ENCODE results near the gene SNX33.

Gene SNX33, protein sequence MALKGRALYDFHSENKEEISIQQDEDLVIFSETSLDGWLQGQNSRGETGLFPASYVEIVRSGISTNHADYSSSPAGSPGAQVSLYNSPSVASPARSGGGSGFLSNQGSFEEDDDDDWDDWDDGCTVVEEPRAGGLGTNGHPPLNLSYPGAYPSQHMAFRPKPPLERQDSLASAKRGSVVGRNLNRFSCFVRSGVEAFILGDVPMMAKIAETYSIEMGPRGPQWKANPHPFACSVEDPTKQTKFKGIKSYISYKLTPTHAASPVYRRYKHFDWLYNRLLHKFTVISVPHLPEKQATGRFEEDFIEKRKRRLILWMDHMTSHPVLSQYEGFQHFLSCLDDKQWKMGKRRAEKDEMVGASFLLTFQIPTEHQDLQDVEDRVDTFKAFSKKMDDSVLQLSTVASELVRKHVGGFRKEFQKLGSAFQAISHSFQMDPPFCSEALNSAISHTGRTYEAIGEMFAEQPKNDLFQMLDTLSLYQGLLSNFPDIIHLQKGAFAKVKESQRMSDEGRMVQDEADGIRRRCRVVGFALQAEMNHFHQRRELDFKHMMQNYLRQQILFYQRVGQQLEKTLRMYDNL

DNA sequence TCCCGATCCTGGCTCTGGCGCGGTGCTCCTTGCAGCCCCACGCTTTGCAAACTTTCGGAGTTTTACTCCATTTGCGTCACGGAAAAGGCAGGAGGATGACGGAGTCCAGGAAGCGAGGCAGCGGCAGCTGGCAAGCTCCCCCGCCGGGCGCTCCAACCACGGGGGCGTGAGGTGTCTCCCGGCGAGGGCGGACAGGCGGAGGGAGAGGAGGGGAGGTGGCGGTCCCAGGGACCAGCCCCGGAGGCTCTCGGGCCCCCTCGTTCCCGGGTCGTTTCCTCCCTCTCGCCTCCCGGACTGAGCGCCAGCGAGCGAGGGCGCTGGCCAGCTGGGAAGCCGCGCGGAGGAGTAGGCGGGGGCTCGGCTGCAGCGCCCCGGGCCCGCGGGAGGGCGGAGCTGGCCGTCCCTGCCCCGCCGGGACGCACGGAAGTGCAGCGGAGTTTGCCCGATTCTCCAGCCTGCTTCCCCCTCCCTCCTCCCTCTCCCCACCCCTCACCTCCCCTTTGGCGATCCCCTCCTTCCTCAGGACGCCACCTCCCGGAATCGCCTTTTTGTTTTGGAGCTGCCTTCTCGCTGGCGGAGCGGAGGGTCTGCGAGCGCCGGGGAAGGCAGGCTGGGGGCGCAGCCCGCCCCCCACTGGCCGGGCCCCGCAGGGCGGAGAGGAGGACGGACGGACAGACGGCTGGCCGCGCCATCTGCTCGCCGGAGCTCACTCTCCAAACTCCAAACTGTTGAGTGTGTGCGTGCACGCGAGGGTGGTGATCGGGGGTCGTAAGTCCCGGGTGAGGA is at the start of gene SNX33:
Gene SNX33, plus strand, starts transcription at position 543 of the 786 bp plus-strand sequence. CDS start 1,191 bp downstream, outside the sequence.
- peak; percentile 79 for DNase-seq (ENCODE audit: extremely low spot score)
- CTCF ChIA-PET, result interaction anchor here (0.9 to 3.5 kb wide), 9 partner anchors 9 to 446 kb away, joined by 3 to 16 read pairs (median 4); partner anchors contain the start of genes C15orf39 and MAN2C1
- POLR2A ChIA-PET, result interaction anchor here (0.6 to 0.8 kb wide), 5 partner anchors 22 to 280 kb away, joined by 3 to 9 read pairs (median 4); partner anchors contain the start of genes MAN2C1 and SNUPN
- TF ChIP-seq, protein P1, sequence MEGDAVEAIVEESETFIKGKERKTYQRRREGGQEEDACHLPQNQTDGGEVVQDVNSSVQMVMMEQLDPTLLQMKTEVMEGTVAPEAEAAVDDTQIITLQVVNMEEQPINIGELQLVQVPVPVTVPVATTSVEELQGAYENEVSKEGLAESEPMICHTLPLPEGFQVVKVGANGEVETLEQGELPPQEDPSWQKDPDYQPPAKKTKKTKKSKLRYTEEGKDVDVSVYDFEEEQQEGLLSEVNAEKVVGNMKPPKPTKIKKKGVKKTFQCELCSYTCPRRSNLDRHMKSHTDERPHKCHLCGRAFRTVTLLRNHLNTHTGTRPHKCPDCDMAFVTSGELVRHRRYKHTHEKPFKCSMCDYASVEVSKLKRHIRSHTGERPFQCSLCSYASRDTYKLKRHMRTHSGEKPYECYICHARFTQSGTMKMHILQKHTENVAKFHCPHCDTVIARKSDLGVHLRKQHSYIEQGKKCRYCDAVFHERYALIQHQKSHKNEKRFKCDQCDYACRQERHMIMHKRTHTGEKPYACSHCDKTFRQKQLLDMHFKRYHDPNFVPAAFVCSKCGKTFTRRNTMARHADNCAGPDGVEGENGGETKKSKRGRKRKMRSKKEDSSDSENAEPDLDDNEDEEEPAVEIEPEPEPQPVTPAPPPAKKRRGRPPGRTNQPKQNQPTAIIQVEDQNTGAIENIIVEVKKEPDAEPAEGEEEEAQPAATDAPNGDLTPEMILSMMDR (IDR thresholded peaks at IDR 0.05; ENCODE audit: control extremely low read depth, extremely low read depth, low read depth, missing control alignments), result peak; percentile 45

DNA sequence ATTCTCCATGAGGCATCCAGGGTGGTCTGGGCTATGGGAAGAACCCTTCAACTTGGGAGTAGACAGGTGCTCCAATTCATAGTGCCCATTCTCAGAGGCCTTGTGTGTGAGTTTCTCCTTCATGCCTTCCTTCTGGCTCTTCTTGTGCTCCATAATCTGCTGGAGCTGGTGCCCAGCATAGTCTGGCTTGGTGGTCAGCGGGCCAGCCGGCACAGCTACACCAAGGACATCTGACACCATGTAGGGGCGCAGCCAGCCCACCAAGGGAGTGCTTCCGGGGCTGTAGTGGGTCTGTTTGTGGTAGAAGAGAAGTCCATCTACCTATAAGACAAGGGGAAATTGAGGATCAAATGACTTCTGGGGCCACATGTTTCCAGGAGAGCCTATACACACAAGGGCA is 49.4 kb upstream of the SNX33 start:
- DNase-seq (ENCODE audit: extremely low spot score), result no peak
- POLR2A ChIA-PET, result no interaction called here
- CTCF ChIA-PET, result interaction anchor here (1.1 to 2.8 kb wide), 9 partner anchors 10 to 231 kb away, joined by 3 to 16 read pairs (median 4); no protein-coding TSS in a partner anchor
- TF ChIP-seq, protein P1 (IDR thresholded peaks at IDR 0.05; ENCODE audit: control extremely low read depth, extremely low read depth, low read depth, missing control alignments), result no peak

DNA sequence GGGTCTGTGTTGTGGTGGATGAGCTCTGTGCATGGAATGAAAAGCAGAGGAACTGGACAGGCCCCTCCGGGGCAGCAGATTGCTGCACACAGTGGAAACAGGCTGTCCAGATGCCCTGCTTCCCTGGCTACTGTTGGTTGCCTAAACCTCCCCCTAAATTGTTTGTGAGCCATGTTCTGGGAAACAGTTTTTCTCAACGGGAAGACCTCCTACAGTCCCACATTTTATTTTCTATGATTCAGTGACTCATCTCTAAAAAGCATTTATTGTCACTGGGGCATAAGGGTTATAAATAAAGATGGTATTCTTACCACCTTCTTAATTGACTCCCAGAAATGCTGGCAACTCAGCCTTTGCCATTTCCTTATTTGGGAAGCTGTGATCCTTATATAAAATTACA is 48.3 kb upstream of the SNX33 start:
- CTCF ChIA-PET, result interaction anchor here (1.4 to 2.8 kb wide), 2 partner anchors 9 to 90 kb away, joined by 3 to 16 read pairs; no protein-coding TSS in a partner anchor
- POLR2A ChIA-PET, result no interaction called here
- DNase-seq (ENCODE audit: extremely low spot score), result no peak
- TF ChIP-seq, protein P1 (IDR thresholded peaks at IDR 0.05; ENCODE audit: control extremely low read depth, extremely low read depth, low read depth, missing control alignments), result no peak

DNA sequence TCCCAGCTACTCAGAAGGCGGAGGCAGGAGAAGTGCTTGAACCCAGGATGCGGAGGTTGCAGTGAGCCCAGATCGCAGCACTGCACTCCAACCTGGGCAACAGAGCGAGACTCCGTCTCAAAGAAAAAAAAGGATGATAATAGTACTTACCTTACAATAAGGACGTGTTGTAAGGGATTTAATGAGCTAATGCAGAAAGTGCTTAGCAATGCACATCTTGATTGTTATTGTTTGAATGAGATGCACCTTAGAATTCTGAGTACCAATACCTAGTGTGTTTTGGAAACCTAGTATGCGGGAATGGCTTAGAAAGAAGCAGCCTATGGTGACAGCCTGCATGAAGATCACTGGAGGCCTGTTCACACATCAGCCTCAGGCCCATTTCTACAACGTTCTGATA is 41.7 kb upstream of the SNX33 start:
- ChIA-PET CTCF (interaction anchor here (1.3 kb wide), 1 partner anchor 208 kb away, joined by 3 read pairs; no protein-coding TSS in a partner anchor), POLR2A (no interaction called here)

DNA sequence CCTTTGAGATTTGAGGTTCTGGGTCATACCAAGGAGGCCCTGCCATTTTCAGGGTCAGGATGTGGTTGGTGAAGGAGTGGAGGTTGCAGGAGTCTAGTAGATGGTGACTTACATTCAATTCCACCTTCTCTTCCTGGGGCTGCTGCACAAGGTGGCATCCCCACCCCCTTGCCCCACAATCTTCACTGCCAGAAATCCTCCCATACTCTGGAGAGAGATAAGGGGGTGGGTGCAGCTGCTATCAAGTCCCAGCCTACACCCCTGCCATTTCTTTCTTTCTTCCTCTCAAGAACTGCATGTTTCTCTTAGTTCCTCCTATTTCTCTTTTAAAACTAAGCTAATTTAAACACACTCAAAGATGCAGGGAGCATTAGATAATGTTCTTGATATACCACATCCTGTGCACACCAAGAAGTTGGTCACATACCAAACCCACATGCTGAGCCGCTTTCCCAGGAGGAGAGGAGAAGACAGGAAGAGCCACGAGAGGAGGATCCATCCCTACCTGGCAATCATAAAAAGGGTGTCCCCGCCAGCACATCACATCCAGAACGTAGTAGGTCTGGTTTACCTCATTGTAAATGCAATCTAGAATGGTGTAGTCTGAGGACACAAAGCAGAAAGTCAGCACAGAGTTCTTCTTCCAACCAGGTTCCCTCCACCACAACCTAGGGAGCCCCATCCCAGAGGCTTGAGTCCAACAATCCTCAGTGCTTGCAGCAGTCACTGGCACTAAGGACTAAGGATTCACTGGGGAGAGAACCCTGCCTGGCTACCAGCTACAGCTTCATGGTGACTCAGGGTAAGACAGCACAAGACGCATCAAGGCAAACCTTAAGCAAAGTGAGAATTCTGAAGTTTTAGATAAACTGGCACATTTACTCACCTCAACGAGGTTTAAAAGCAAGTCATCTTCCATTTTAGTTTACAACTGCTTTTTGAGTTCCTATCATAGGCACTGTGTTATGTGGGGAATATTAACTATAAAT is 40.7 kb upstream of the SNX33 start:
- no peak for DNase-seq (ENCODE audit: extremely low spot score)
- ChIA-PET CTCF (interaction anchor here (2.7 kb wide), 1 partner anchor 9 kb away, joined by 16 read pairs; no protein-coding TSS in a partner anchor), POLR2A (interaction anchor here (0.5 kb wide), 1 partner anchor 89 kb away, joined by 3 read pairs; no protein-coding TSS in a partner anchor)
- TF ChIP-seq, protein P1 (IDR thresholded peaks at IDR 0.05; ENCODE audit: control extremely low read depth, extremely low read depth, low read depth, missing control alignments), result no peak

More for the DNA sequence above, 41.7 kb upstream of the SNX33 start:
- no peak for DNase-seq (ENCODE audit: extremely low spot score)
- TF ChIP-seq, protein P1 (IDR thresholded peaks at IDR 0.05; ENCODE audit: control extremely low read depth, extremely low read depth, low read depth, missing control alignments), result no peak

Data from GM10248 (cell line).